CD8-positive, alpha-beta memory T cell (primary cell): ENCODE measurements around the gene MOG. TPM values are rescaled to one million over a fixed set of nuclear protein-coding genes. Genes with fewer than 3 reads are reported as not detected.
A peak's percentile ranks its signal among the peaks of the same experiment; 100 is the strongest.
"Not testable (repeated sequence)": the region's sequence is repeated elsewhere in the genome, so short reads cannot be mapped to it uniquely, and the experiment has no call there.

Experiments used
- CTCF ChIA-PET: fragments of 350-600 bp; sonication (Branson Sonifier 250); formaldehyde crosslinking; loops from one replicate; lab custom pipeline; 2021; ENCODE audit warnings: antibody characterized with exemption; lab: Charles Lee
- POLR2A ChIA-PET: fragments of 350-600 bp; sonication (Branson Sonifier 250); formaldehyde crosslinking; loops from one replicate; lab custom pipeline; 2021; ENCODE audit warnings: antibody characterized with exemption; lab: Charles Lee
- DNase-seq, 5 donors: peaks; one replicate each; pipeline versions ENCODE4 v3.0.0 to v3.0.0-alpha.2; 2020 to 2022; ENCODE audit warnings: mixed read lengths in 1 of 5
- H3K27ac ChIP-seq: one replicate; pipeline ENCODE4 v1.7.0; 2013; ENCODE audit warnings: low read depth, mild to moderate bottlenecking, low read length, moderate library complexity
- H3K27me3 ChIP-seq: 2 replicates; pipeline ENCODE4 v1.7.0; 2013; ENCODE audit warnings: low read length, mild to moderate bottlenecking; ENCODE audit not compliant: insufficient read depth, poor library complexity, severe bottlenecking
- H3K36me3 ChIP-seq: 2 replicates; pipeline ENCODE4 v1.7.0; 2013; ENCODE audit warnings: mild to moderate bottlenecking, low read length, moderate library complexity; ENCODE audit not compliant: insufficient read depth
- H3K4me1 ChIP-seq: 2 replicates; pipeline ENCODE4 v1.7.0; 2013; ENCODE audit warnings: mild to moderate bottlenecking, low read length, moderate library complexity; ENCODE audit not compliant: insufficient read depth
- H3K4me3 ChIP-seq: 2 replicates; pipeline ENCODE4 v1.7.0; 2013; ENCODE audit warnings: mild to moderate bottlenecking, low read length
- H3K9me3 ChIP-seq: 2 replicates; pipeline ENCODE4 v1.7.0; 2013; ENCODE audit warnings: mild to moderate bottlenecking, low read length
- H3K27ac Mint-ChIP-seq, 8 donors: one replicate each; pipeline ENCODE4 v1.8.0; 2020 to 2021; ENCODE audit warnings: mixed read lengths in 8 of 8, mild to moderate bottlenecking in 6 of 8, inconsistent platforms in 3 of 8, moderate library complexity in 3 of 8
- H3K27me3 Mint-ChIP-seq, 2 donors: one replicate each; pipeline ENCODE4 v1.8.0; 2020 to 2021; ENCODE audit warnings: mixed read lengths in 2 of 2, mild to moderate bottlenecking in 1 of 2, moderate library complexity in 1 of 2
- H3K36me3 Mint-ChIP-seq, 3 donors: one replicate each; pipeline ENCODE4 v1.8.0; 2020 to 2021; ENCODE audit warnings: mixed read lengths in 3 of 3, inconsistent platforms in 1 of 3, mild to moderate bottlenecking in 1 of 3
- H3K4me1 Mint-ChIP-seq, 3 donors: one replicate each; pipeline ENCODE4 v1.8.0; 2020 to 2021; ENCODE audit warnings: mixed read lengths in 3 of 3, inconsistent platforms in 1 of 3, mild to moderate bottlenecking in 1 of 3
- H3K4me3 Mint-ChIP-seq, 7 donors: one replicate each; pipeline ENCODE4 v1.8.0; 2020 to 2021; ENCODE audit warnings: mixed read lengths in 7 of 7, mild to moderate bottlenecking in 6 of 7, moderate library complexity in 4 of 7, inconsistent platforms in 2 of 7
- H3K9me3 Mint-ChIP-seq, 5 donors: one replicate each; pipeline ENCODE4 v1.8.0; 2020 to 2022; ENCODE audit warnings: mixed read lengths in 5 of 5, mild to moderate bottlenecking in 3 of 5, moderate library complexity in 2 of 5, inconsistent platforms in 1 of 5
- polyA plus RNA-seq: library from polyadenylated mRNA; unstranded; fragments of 300-500 nt; fragmentation: Illumina TruSeq; gene quantifications from one replicate; pipeline ENCODE4 v1.2.3, GENCODE V29; 2021
- total RNA-seq, 2 experiments: library from RNA; stranded (reverse); gene quantifications; one replicate each; pipeline ENCODE4 v1.2.3, GENCODE V29; 2021

Gene MOG
- total and polyA plus RNA-seq, 3 experiments from 2014 or later: not detected

GRCh38 chr6:29656157-29656556 is 735 bp upstream of the MOG start:
- no peak for DNase-seq
- H3K27ac ChIP-seq: no peak overlapping the region
- Mint-ChIP-seq H3K27me3 (peaks cover 26 to 37% of the 10 kb centered on the region in 2 donors), H3K36me3 (peaks cover 0 to 4% (median 0%) of the 10 kb centered on the region in 3 donors), H3K9me3 (no peaks in the 10 kb centered on the region), H3K4me1 (peaks cover 4 to 6% (median 5%) of the 10 kb centered on the region in 3 donors), H3K4me3 (no peak overlapping the region), H3K27ac (no peak overlapping the region)
- ChIA-PET POLR2A (no interaction called here), CTCF (no interaction called here)
- no peaks in the 10 kb centered on the region for H3K27me3 ChIP-seq
- no peak overlapping the region for H3K4me3 ChIP-seq
- H3K36me3 ChIP-seq: no peaks in the 10 kb centered on the region
- no peaks in the 10 kb centered on the region for H3K9me3 ChIP-seq
- H3K4me1 ChIP-seq: no peaks in the 10 kb centered on the region

GRCh38 chr6:29661071-29661470 is 4.2 kb downstream of the MOG start:
- Histone ChIP-seq H3K4me1 (no peaks in the 10 kb centered on the region), H3K27ac (no peak overlapping the region), H3K4me3 (no peak overlapping the region), H3K27me3 (no peaks in the 10 kb centered on the region), H3K36me3 (no peaks in the 10 kb centered on the region), H3K9me3 (no peaks in the 10 kb centered on the region)
- H3K27me3 Mint-ChIP-seq: peaks cover 27 to 33% of the 10 kb centered on the region in 2 donors
- H3K36me3 Mint-ChIP-seq: peaks cover 0 to 4% (median 0%) of the 10 kb centered on the region in 3 donors
- H3K4me1 Mint-ChIP-seq: no peaks in the 10 kb centered on the region
- H3K4me3 Mint-ChIP-seq: no peak overlapping the region
- CTCF ChIA-PET: interaction anchor here (9.8 kb wide), 1 partner anchor 9 kb away, joined by 85 read pairs; no protein-coding TSS in a partner anchor
- DNase-seq: no peak
- H3K27ac Mint-ChIP-seq: no peak overlapping the region
- H3K9me3 Mint-ChIP-seq: no peaks in the 10 kb centered on the region
- POLR2A ChIA-PET: no interaction called here

- not testable (repeated sequence) for H3K9me3 Mint-ChIP-seq, H3K27me3 ChIP-seq, H3K27ac Mint-ChIP-seq, H3K4me1 ChIP-seq, H3K27ac ChIP-seq, H3K36me3 ChIP-seq, DNase-seq, H3K36me3 Mint-ChIP-seq, H3K4me3 Mint-ChIP-seq, H3K9me3 ChIP-seq, H3K4me3 ChIP-seq, H3K4me1 Mint-ChIP-seq
- H3K27me3 Mint-ChIP-seq: peaks cover 28 to 29% of the 10 kb centered on the region in 2 donors
- POLR2A ChIA-PET: interaction anchor here (0.6 kb wide), 1 partner anchor 66 kb away, joined by 4 read pairs; no protein-coding TSS in a partner anchor
- CTCF ChIA-PET: interaction anchor here (0.6 to 9.8 kb wide), 2 partner anchors 10 to 28 kb away, joined by 3 to 85 read pairs; no protein-coding TSS in a partner anchor
Observed at GRCh38 chr6:29661502-29662141, 4.7 kb downstream of the MOG start.

GRCh38 chr6:29663300-29664042 is 6.6 kb downstream of the MOG start:
- Mint-ChIP-seq H3K4me3 (no peak overlapping the region), H3K36me3 (no peaks in the 10 kb centered on the region), H3K4me1 (no peaks in the 10 kb centered on the region), H3K27me3 (peaks cover 22 to 28% of the 10 kb centered on the region in 2 donors), H3K27ac (peak overlapping the region in 1 of 8 donors; percentile 21), H3K9me3 (no peaks in the 10 kb centered on the region)
- H3K27ac ChIP-seq: no peak overlapping the region
- DNase-seq: no peak
- no peaks in the 10 kb centered on the region for H3K36me3 ChIP-seq
- no peaks in the 10 kb centered on the region for H3K9me3 ChIP-seq
- CTCF ChIA-PET: interaction anchor here (0.6 to 9.8 kb wide), 3 partner anchors 12 to 520 kb away, joined by 3 to 85 read pairs (median 4); no protein-coding TSS in a partner anchor
- no peaks in the 10 kb centered on the region for H3K4me1 ChIP-seq
- H3K4me3 ChIP-seq: no peak overlapping the region
- POLR2A ChIA-PET: no interaction called here
- no peaks in the 10 kb centered on the region for H3K27me3 ChIP-seq

GRCh38 chr6:29665942-29666825 is 9.3 kb downstream of the MOG start:
- no peaks in the 10 kb centered on the region for H3K9me3 ChIP-seq
- DNase-seq: no peak
- Mint-ChIP-seq H3K27me3 (peaks cover 20 to 22% of the 10 kb centered on the region in 2 donors), H3K4me1 (no peaks in the 10 kb centered on the region), H3K4me3 (no peak overlapping the region), H3K27ac (peak overlapping the region in 2 of 8 donors; percentile 21 to 27), H3K9me3 (no peaks in the 10 kb centered on the region), H3K36me3 (no peaks in the 10 kb centered on the region)
- CTCF ChIA-PET: interaction anchor here (1.4 to 9.8 kb wide), 3 partner anchors 9 to 93 kb away, joined by 3 to 85 read pairs (median 6); no protein-coding TSS in a partner anchor
- H3K27me3 ChIP-seq: peaks cover 4% of the 10 kb centered on the region
- H3K4me1 ChIP-seq: no peaks in the 10 kb centered on the region
- no peak overlapping the region for H3K27ac ChIP-seq
- POLR2A ChIA-PET: no interaction called here
- no peak overlapping the region for H3K4me3 ChIP-seq
- no peaks in the 10 kb centered on the region for H3K36me3 ChIP-seq

- Mint-ChIP-seq H3K9me3 (no peaks in the 10 kb centered on the region), H3K4me1 (no peaks in the 10 kb centered on the region), H3K36me3 (no peaks in the 10 kb centered on the region), H3K27me3 (peaks cover 18 to 21% of the 10 kb centered on the region in 2 donors), H3K27ac (no peak overlapping the region), H3K4me3 (no peak overlapping the region)
- peaks cover 9% of the 10 kb centered on the region for H3K27me3 ChIP-seq
- ChIA-PET POLR2A (no interaction called here), CTCF (interaction anchor here (9.8 kb wide), 1 partner anchor 15 kb away, joined by 85 read pairs; no protein-coding TSS in a partner anchor)
- H3K4me3 ChIP-seq: no peak overlapping the region
- no peaks in the 10 kb centered on the region for H3K36me3 ChIP-seq
- H3K4me1 ChIP-seq: no peaks in the 10 kb centered on the region
- H3K27ac ChIP-seq: no peak overlapping the region
- no peak for DNase-seq
- H3K9me3 ChIP-seq: no peaks in the 10 kb centered on the region
Observed at GRCh38 chr6:29666826-29667130, 9.9 kb downstream of the MOG start.

GRCh38 chr6:29667158-29667557 is 10.3 kb downstream of the MOG start:
- ChIA-PET POLR2A (no interaction called here), CTCF (interaction anchor here (9.8 kb wide), 1 partner anchor 15 kb away, joined by 85 read pairs; no protein-coding TSS in a partner anchor)
- H3K4me1 ChIP-seq: no peaks in the 10 kb centered on the region

More at GRCh38 chr6:29667158-29667557, 10.3 kb downstream of the MOG start:
- Histone ChIP-seq H3K4me3 (no peak overlapping the region), H3K27me3 (peaks cover 9% of the 10 kb centered on the region), H3K9me3 (no peaks in the 10 kb centered on the region), H3K27ac (no peak overlapping the region), H3K36me3 (no peaks in the 10 kb centered on the region)
- H3K27ac Mint-ChIP-seq: no peak overlapping the region
- no peaks in the 10 kb centered on the region for H3K36me3 Mint-ChIP-seq
- H3K27me3 Mint-ChIP-seq: peaks cover 18 to 21% of the 10 kb centered on the region in 2 donors
- DNase-seq: no peak
- no peak overlapping the region for H3K4me3 Mint-ChIP-seq
- no peaks in the 10 kb centered on the region for H3K4me1 Mint-ChIP-seq
- no peaks in the 10 kb centered on the region for H3K9me3 Mint-ChIP-seq
